HG03460 (cell line): ENCODE measurements around the gene TMEM209.
"Not testable (repeated sequence)": the region's sequence is repeated elsewhere in the genome, so short reads cannot be mapped to it uniquely, and the experiment has no call there.

ENCODE experiments used
- ATAC-seq: cut with Tn5 transposase; IDR thresholded peaks from one replicate; pipeline ENCODE4 v1.9.1; 2021; ENCODE audit not compliant: unreplicated experiment

TMEM209 gene

DNA sequence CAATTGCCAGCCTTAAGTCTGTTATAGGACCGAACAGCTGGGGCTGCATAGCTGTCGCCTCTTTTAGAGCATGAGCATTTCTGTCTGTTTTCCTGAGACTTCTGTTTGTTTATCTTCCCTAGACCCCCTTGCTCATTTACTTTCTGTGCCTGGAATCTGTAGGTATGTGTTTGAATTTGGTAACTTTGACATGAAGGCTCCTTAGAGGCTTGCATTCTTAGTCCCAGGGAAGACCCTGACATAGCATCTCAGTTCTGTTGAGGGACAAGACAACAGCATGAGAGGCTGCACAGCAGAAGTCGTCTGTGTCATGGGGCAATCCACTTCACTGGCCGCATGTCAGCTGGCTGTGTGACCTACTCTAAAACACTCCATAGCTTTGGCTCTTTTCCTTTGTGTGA, 76.2 kb downstream of the TMEM209 start:
- no peak for ATAC-seq

DNA sequence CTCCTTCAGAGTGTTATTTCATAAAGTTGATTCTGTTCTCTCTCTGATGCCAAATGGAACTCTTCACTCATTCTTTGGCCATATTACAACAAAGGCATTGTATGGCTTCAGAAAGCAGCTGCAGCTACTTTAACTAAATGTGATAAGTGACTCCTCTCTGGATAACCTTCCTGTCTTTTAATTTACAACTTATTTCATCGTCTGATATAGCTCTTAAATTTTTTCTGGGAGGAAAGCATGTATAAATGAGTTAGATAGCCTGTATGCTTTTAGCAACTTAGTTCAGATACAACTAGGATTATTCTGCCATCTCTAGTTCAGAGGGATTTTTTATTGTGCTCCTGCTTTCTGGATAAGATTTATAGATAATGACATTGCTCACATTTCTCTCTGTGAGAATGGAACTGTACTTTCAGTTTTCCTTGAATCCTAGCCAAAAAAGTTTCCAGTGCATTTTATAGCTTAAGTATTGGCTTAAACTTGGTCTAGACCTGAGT, 77.3 kb downstream of the TMEM209 start:
- no peak for ATAC-seq

DNA sequence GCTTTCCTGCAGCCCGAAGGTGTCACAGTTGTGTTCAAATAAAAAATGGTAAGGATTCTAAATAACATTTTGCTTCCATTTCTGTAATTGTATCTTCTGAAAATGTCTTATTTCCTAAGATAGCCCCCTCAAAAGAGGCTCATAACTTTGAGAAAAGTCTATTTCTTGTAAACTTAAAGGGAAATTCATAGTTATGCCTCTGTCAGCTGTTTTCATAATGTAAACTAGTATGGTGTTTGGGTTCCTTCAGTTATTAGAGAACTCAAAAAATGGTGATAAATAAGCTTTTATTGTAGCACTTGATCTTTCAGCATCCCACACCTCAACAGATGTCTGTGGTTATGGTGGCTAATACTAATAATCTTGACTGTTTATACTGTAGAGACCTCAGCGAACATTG, 77.8 kb downstream of the TMEM209 start:
- ATAC-seq, result no peak

GRCh38 chr7:130126840-130127239, 78.4 kb downstream of the TMEM209 start:
- ATAC-seq, result not testable (repeated sequence)

- ATAC-seq, result no peak
These were observed 80.5 kb downstream of the TMEM209 start for GRCh38 chr7:130124711-130125110.

- no peak for ATAC-seq
These were observed 81.7 kb downstream of the TMEM209 start for GRCh38 chr7:130123501-130123900.

- ATAC-seq, result no peak
These were observed 86.4 kb downstream of the TMEM209 start for GRCh38 chr7:130118801-130119200.

- no peak for ATAC-seq
These were observed 86.9 kb downstream of the TMEM209 start for GRCh38 chr7:130118294-130118693.

DNA sequence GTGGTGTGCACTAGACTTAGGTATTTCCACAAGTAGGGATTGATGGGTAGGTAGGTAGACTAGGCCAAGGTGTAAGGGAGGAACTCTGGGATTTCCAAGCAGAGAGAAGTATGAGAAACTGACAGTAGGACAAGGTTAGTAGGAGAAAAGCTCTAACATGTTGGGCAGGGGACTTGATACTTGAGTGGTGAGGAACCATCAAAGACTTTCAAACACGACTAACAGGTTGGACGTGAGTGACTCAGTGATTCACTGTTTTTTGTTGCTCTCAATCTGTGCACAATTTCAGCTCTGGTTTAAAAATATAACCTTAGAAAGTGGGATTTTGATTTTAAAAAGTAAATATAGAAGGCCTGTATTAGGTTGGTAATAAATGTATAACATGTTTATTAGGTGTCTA, 90.4 kb downstream of the TMEM209 start:
- no peak for ATAC-seq
